Placental pericyte (primary cell): ENCODE measurements around the gene CRLF2. TPM values are rescaled to one million over a fixed set of nuclear protein-coding genes. Genes with fewer than 3 reads are reported as not detected.

Source experiments
- total RNA-seq: library from RNA; depleted of rRNA; stranded (reverse); fragments of >200 nt; gene quantifications from 2 replicates; pipeline ENCODE4 v1.2.3, GENCODE V29; 2012

The CRLF2 gene
- not detected in 2 replicates for total RNA-seq

GRCh38 chrX:1212532-1212931 is at the start of gene CRLF2:
Gene CRLF2 (minus strand): TSS chrX:1212649. CDS start chrX:1212634, 15 bp downstream.

Other genes with a start within 250 kb of the CRLF2 start
- 0.14 TPM in 1 of 2 replicates, not detected in the other for gene CSF2RA, start 56.2 kb upstream of the CRLF2 start, total RNA-seq
- gene IL3RA, start 124.1 kb upstream of the CRLF2 start, total RNA-seq = not detected in 2 replicates
- gene SLC25A6, start 179.5 kb upstream of the CRLF2 start, total RNA-seq = 218 and 564 TPM in 2 replicates
- gene ASMTL, start 240.3 kb upstream of the CRLF2 start, total RNA-seq = 14.0 and 27.8 TPM in 2 replicates